Mesothelial cell of epicardium (in vitro differentiated cells): ENCODE data around the gene MLN. TPM values are rescaled to one million over a fixed set of nuclear protein-coding genes. Genes with fewer than 3 reads are reported as not detected.
A peak's percentile ranks its signal among the peaks of the same experiment; 100 is the strongest.

Experiments used
- DNase-seq, 2 experiments: peaks; one replicate each; pipeline ENCODE4 v3.0.0; 2021; ENCODE audit warnings: low spot score in 2 of 2; ENCODE audit not compliant: unreplicated experiment in 2 of 2
- H3K27ac Mint-ChIP-seq: 2 replicates; pipeline ENCODE4 v1.8.0; 2021; ENCODE audit warnings: mixed read lengths
- H3K27me3 Mint-ChIP-seq: 2 replicates; pipeline ENCODE4 v1.8.0; 2021; ENCODE audit warnings: low read depth, mixed read lengths
- H3K36me3 Mint-ChIP-seq: 2 replicates; pipeline ENCODE4 v1.8.0; 2021; ENCODE audit warnings: mixed read lengths
- H3K4me1 Mint-ChIP-seq: 2 replicates; pipeline ENCODE4 v1.8.0; 2021; ENCODE audit warnings: mixed read lengths
- H3K4me3 Mint-ChIP-seq: 2 replicates; pipeline ENCODE4 v1.8.0; 2021; ENCODE audit warnings: mild to moderate bottlenecking, moderate library complexity, mixed read lengths
- H3K9me3 Mint-ChIP-seq: 2 replicates; pipeline ENCODE4 v1.8.0; 2021; ENCODE audit warnings: mixed read lengths
- CTCF ChIP-seq: fragments of 200-600 bp; sonication (generic); IDR thresholded peaks from one replicate; pipeline ENCODE4 v1.5.0; 2021; ENCODE audit warnings: antibody characterized with exemption; ENCODE audit not compliant: unreplicated experiment
- total RNA-seq: library from RNA; stranded (reverse); gene quantifications from 3 replicates; pipeline ENCODE4 v1.2.1, GENCODE V29; 2021

The MLN gene
- total RNA-seq, 1 donor from 2014 or later: not detected

DNA sequence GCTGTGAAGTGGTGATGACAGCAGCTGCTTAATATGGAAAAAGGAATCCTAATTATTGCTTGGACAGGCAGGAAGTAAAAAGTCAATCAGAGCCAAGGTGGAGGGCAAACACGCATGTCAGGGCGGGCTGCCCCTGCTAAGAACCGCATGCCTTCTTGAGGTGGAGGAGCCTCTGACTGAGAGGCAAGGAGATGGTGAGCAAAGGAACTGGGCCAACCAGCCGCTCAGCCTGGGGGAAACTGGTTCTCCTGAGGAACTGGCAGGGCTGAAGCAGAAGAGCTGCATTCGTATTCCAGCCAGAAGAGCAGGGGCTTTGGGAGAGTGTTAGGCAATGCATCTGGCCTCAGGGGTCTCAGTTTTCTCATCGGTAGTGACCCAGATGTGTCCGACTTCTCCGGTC, 13.1 kb upstream of the MLN start:
- Mint-ChIP-seq H3K4me3 (no peak overlapping the region), H3K9me3 (no peaks in the 10 kb centered on the region), H3K4me1 (peaks cover 4% of the 10 kb centered on the region), H3K36me3 (no peaks in the 10 kb centered on the region), H3K27me3 (peaks cover 57% of the 10 kb centered on the region), H3K27ac (no peak overlapping the region)
- TF ChIP-seq CTCF: no peak
- DNase-seq: no peak

DNA sequence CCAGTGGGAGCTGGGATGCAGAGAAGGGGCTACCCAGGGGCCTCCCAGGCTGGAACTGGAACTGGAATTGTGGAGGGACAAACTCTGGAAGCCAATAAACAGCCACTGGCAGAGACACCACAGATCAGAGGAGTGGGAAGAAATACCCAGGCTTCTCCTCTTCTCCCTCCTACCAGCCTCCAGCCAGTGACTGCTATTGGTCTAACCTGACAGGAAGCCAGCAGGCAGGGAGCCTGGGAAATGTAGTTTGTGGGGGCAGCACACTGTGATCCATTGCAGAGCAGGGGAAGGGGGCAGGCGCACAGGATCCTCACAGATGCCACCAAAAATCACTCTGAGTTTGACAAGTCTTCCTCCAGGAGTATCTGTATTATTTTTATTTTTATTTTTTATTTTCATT, 12.1 kb upstream of the MLN start:
- no peaks in the 10 kb centered on the region for H3K9me3 Mint-ChIP-seq
- no peak overlapping the region for H3K4me3 Mint-ChIP-seq
- peaks cover 4% of the 10 kb centered on the region for H3K4me1 Mint-ChIP-seq
- no peak for TF ChIP-seq CTCF
- DNase-seq: no peak
- no peak overlapping the region for H3K27ac Mint-ChIP-seq
- no peaks in the 10 kb centered on the region for H3K36me3 Mint-ChIP-seq
- H3K27me3 Mint-ChIP-seq: peaks cover 63% of the 10 kb centered on the region

GRCh38 chr6:33813990-33814985, 10.5 kb upstream of the MLN start:
- Mint-ChIP-seq H3K4me1 (peaks cover 4% of the 10 kb centered on the region), H3K36me3 (no peaks in the 10 kb centered on the region), H3K27ac (no peak overlapping the region), H3K9me3 (no peaks in the 10 kb centered on the region), H3K4me3 (no peak overlapping the region), H3K27me3 (peaks cover 66% of the 10 kb centered on the region)
- DNase-seq: no peak
- TF ChIP-seq CTCF: no peak

- peaks cover 68% of the 10 kb centered on the region for H3K27me3 Mint-ChIP-seq
- TF ChIP-seq CTCF: no peak
- no peak overlapping the region for H3K4me3 Mint-ChIP-seq
- no peaks in the 10 kb centered on the region for H3K36me3 Mint-ChIP-seq
- DNase-seq: no peak
- no peaks in the 10 kb centered on the region for H3K9me3 Mint-ChIP-seq
- no peak overlapping the region for H3K27ac Mint-ChIP-seq
- peaks cover 4% of the 10 kb centered on the region for H3K4me1 Mint-ChIP-seq
Measured at GRCh38 chr6:33813246-33813904, 9.6 kb upstream of the MLN start.

- Mint-ChIP-seq H3K27ac (no peak overlapping the region), H3K9me3 (no peaks in the 10 kb centered on the region), H3K36me3 (no peaks in the 10 kb centered on the region), H3K4me3 (no peak overlapping the region), H3K4me1 (peaks cover 4% of the 10 kb centered on the region), H3K27me3 (peaks cover 71% of the 10 kb centered on the region)
- peak; percentile 17 for TF ChIP-seq CTCF
- DNase-seq: peak; percentile 58 to 83
Measured at GRCh38 chr6:33812669-33813068, 8.9 kb upstream of the MLN start.
